ENCODE data around the gene TTC23.

Gene TTC23

GRCh38 chr15:99268431-99268830 lies 19.1 kb upstream of the TTC23 start:
- no peak for TF ChIP-seq CTCF (conservative IDR thresholded peaks at IDR 0.05; ENCODE audit: low read depth, low read length)
- Histone ChIP-seq H3K4me2 (no peak overlapping the region), H3K27ac (no peak overlapping the region)

GRCh38 chr15:99267957-99268356 lies 18.6 kb upstream of the TTC23 start:
- no peak overlapping the region for H3K9ac ChIP-seq
- H3K27ac ChIP-seq = no peak overlapping the region
- H3K4me2 ChIP-seq = no peak overlapping the region
- H3K36me3 ChIP-seq (ENCODE audit: insufficient read depth) = no peaks in the 10 kb centered on the region
- no peaks in the 10 kb centered on the region for H3K79me2 ChIP-seq (ENCODE audit: insufficient read depth, low read depth)
- no peak for TF ChIP-seq CTCF (conservative IDR thresholded peaks at IDR 0.05; ENCODE audit: low read depth, low read length)
- no peaks in the 10 kb centered on the region for H4K20me1 ChIP-seq (ENCODE audit: insufficient read depth)
- H3K27me3 ChIP-seq (ENCODE audit: insufficient read depth, low read depth) = no peaks in the 10 kb centered on the region
- H3K4me1 ChIP-seq (ENCODE audit: low read depth, poor library complexity, severe bottlenecking) = no peaks in the 10 kb centered on the region
- no peak overlapping the region for H3K4me3 ChIP-seq (IDR thresholded peaks at IDR 0.05; ENCODE audit: insufficient read depth, low read depth, low read length)
- no peak overlapping the region for H2AFZ ChIP-seq (ENCODE audit: low read depth)

More at GRCh38 chr15:99268431-99268830, 19.1 kb upstream of the TTC23 start:
- Histone ChIP-seq H3K4me1 (ENCODE audit: low read depth, poor library complexity, severe bottlenecking) (no peaks in the 10 kb centered on the region), H3K79me2 (ENCODE audit: insufficient read depth, low read depth) (no peaks in the 10 kb centered on the region), H3K9ac (no peak overlapping the region), H3K36me3 (ENCODE audit: insufficient read depth) (no peaks in the 10 kb centered on the region), H3K4me3 (IDR thresholded peaks at IDR 0.05; ENCODE audit: insufficient read depth, low read depth, low read length) (no peak overlapping the region), H2AFZ (ENCODE audit: low read depth) (no peak overlapping the region), H4K20me1 (ENCODE audit: insufficient read depth) (no peaks in the 10 kb centered on the region), H3K27me3 (ENCODE audit: insufficient read depth, low read depth) (no peaks in the 10 kb centered on the region)

GRCh38 chr15:99265541-99266070 lies 16.2 kb upstream of the TTC23 start:
- Histone ChIP-seq H3K4me2 (no peak overlapping the region), H3K36me3 (ENCODE audit: insufficient read depth) (no peaks in the 10 kb centered on the region), H3K27ac (no peak overlapping the region), H3K9ac (no peak overlapping the region), H4K20me1 (ENCODE audit: insufficient read depth) (no peaks in the 10 kb centered on the region), H3K79me2 (ENCODE audit: insufficient read depth, low read depth) (no peaks in the 10 kb centered on the region), H3K4me3 (IDR thresholded peaks at IDR 0.05; ENCODE audit: insufficient read depth, low read depth, low read length) (no peak overlapping the region), H3K4me1 (ENCODE audit: low read depth, poor library complexity, severe bottlenecking) (no peaks in the 10 kb centered on the region), H2AFZ (ENCODE audit: low read depth) (no peak overlapping the region), H3K27me3 (ENCODE audit: insufficient read depth, low read depth) (no peaks in the 10 kb centered on the region)
- TF ChIP-seq CTCF (conservative IDR thresholded peaks at IDR 0.05; ENCODE audit: low read depth, low read length) = no peak

GRCh38 chr15:99264125-99264524 lies 14.7 kb upstream of the TTC23 start:
- Histone ChIP-seq H3K27ac (no peak overlapping the region), H3K36me3 (ENCODE audit: insufficient read depth) (no peaks in the 10 kb centered on the region), H3K79me2 (ENCODE audit: insufficient read depth, low read depth) (no peaks in the 10 kb centered on the region), H4K20me1 (ENCODE audit: insufficient read depth) (no peaks in the 10 kb centered on the region), H3K27me3 (ENCODE audit: insufficient read depth, low read depth) (no peaks in the 10 kb centered on the region), H3K4me1 (ENCODE audit: low read depth, poor library complexity, severe bottlenecking) (no peaks in the 10 kb centered on the region), H3K9ac (no peak overlapping the region), H3K4me2 (no peak overlapping the region), H2AFZ (ENCODE audit: low read depth) (no peak overlapping the region), H3K4me3 (IDR thresholded peaks at IDR 0.05; ENCODE audit: insufficient read depth, low read depth, low read length) (no peak overlapping the region)
- TF ChIP-seq CTCF (conservative IDR thresholded peaks at IDR 0.05; ENCODE audit: low read depth, low read length) = no peak

Measured in KMS-11 (cell line).